NCI-H128 (cell line): ENCODE measurements around the gene NDRG3.
A peak's percentile ranks its signal among the peaks of the same experiment; 100 is the strongest.
"Not testable (repeated sequence)": the region's sequence is repeated elsewhere in the genome, so short reads cannot be mapped to it uniquely, and the experiment has no call there.

Source experiments
- DNase-seq: peaks from one replicate; lab custom pipeline; 2025; ENCODE audit not compliant: unreplicated experiment; lab: John Stamatoyannopoulos, UW

The NDRG3 gene

DNA sequence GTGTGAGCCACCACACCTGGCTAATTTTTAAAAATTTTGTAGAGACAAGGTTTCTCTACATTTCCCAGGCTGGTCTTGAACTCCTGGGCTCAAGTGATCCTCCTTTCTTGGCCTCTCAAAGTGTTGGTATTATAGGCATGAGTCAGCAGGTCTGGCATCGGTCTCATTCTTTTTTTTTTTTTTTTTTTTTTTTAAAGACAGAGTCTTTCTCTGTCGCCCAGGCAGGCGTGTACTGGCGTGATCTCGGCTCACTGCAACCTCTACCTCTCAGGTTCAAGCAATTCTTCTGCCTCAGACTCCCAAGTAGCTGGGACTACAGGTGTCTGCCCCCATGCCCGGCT, 137.5 kb downstream of the NDRG3 start:
- DNase-seq = not testable (repeated sequence)

DNA sequence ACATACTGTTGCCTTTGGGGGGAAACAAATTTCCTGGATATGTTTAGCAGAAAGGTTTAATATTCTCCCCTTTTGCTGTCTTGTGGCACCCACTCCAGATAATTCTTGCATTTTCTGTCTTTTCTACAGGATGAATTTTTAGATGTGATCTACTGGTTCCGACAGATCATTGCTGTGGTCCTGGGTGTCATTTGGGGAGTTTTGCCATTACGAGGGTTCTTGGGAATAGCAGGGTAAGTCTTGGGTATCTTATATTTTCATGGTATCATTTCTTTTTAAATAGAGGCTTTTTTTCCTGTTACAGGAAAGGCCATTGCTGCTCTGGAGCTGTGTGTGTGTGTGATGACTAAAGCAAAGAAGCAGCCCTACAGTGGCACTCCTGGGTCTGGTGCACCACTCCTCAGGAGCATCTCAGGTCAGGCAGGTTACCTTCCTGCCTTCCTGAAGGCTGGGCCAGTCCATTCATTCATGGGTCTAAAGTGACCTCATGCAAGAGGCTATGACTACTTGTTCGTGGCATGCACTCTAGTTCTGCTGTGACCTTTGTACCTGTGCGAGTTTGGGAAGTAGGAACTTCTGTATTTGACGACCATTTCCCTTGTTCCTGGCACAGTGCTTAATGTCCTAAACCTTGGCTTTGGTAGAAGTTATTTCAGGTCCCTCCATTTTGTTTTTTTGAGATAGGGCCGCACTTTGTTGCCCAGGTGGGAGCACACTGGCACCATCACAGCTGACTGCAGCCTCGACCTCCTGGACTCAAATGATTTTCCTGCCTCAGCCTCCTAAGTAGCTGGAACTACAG, 138.1 kb downstream of the NDRG3 start:
- DNase-seq = no peak

DNA sequence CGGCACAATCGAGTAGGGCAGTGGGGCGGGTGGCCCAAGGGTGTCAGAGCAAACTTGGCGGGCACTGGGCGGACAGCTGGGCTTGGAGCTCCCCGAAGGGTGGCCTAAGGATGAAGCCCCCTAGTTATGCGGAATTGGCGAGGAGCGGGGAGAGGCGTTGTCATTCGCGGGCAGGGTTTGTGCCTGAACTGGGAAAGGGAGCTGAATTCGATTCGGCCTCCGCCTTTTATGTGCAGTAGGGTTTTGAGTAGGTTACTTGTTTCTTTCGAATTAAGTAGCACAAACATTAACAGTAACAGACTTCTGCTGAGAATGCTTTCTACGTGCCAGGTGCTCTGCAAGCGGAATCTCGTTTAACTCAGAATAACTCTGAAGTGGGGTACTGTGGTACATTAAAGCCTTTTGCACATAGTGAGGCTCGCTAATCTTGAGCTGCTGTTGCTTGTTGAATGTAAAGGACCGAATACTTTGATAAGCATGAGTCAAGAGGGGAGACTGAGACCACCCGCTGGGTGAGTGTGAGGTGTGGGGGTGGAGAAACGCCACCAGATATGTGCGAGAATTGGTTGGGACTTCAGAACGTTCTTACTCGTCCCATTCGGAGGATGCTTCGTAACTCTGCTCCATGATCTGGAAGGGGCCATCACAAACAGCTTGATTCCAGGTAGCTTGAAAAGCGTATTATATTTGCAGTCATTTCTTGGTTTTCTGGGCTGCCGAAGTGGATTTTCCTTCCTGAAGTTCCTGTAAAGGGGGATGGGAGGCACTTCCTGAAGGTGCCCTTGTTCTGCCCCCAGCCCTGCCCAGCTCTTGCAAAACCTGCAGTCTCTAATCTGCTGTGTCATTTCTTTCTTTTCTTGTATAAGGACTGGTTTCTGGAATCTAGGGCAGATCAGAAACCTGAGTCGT, 139.5 kb downstream of the NDRG3 start:
- DNase-seq = no peak

DNA sequence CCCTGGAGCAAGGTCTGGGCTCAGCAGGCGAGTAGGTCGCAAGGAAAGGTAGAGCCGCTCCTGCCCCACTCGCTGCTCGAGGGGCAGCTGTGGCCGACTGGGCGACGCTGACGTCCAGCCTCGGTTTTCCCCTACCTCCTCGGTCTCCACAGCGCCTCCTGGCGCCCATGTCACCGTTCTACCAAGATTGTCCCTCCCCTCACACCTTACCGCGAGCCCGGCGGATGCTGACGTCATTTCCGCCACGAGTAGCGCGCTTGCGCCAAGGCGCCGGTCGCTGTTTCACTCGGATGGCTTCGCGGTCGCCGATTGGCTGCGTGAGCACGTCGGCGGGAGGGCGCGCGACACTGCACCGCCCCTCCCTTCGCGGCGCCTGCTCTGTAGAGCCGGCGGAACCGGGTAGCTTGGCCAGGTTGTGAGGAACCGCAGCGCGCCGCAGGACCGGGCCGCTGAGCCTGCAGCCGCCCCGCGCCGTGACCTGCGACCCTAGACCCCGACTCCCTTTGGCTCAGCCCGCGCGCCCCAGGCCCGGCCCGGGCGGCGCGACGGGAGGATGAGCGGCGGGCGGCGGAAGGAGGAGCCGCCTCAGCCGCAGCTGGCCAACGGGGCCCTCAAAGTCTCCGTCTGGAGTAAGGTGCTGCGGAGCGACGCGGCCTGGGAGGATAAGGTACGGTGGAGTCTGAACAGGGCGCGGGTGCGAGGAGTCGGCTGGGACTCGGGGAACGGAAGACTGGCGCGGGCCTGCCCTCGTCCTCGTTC, 140.3 kb downstream of the NDRG3 start, which contains the start of gene RAB5IF:
TSS of gene RAB5IF (plus strand) at position 381 of the 759 bp plus-strand sequence. CDS start at position 554, 173 bp downstream.
- peak; percentile 98 for DNase-seq

DNA sequence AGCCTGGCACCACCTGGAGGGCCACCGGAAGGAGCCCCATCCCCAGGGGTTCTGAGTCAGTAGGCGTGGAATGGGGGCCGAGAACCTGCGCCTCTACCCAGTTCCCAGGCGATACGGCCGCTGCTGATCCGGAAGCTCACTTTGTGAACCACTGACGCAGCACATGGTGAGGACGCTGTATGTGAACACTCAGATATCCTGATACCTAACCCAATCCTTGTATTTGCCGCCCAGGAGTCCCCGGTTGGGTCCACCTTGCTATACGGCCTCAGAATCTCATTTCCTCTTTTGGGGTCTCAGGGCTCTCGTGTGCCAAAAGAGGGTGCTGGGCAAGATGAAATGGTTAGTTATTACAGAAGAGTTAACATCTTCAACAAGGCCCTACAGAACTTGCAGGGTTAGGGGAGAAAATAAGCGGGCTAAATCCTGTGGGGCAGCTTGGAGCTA, 140.9 kb downstream of the NDRG3 start:
- DNase-seq = no peak
